PFSK-1 (cell line): ENCODE data around the gene HYKK.

Source experiments
- FOXP2 ChIP-seq: optimal IDR thresholded peaks from 2 replicates; pipeline ENCODE3; 2011; ENCODE audit warnings: borderline replicate concordance, control low read depth, inconsistent platforms; ENCODE audit not compliant: insufficient read depth; ENCODE audit errors: extremely low read length, extremely low read depth
- POLR2AphosphoS5 ChIP-seq: IDR thresholded peaks from 2 replicates; pipeline ENCODE4 v1.6.1; 2012; ENCODE audit warnings: low read depth, mild to moderate bottlenecking, control low read depth, low read length, moderate library complexity
- REST ChIP-seq, 2 experiments: IDR thresholded peaks; 2 replicates each; pipeline versions ENCODE4 v1.6.1 to v1.8.0; 2011 to 2012; ENCODE audit warnings: low read depth in 2 of 2, low read length in 2 of 2, control low read depth in 1 of 2, inconsistent platforms in 1 of 2, mild to moderate bottlenecking in 1 of 2, moderate library complexity in 1 of 2; ENCODE audit not compliant: insufficient read depth in 1 of 2
- SIN3A ChIP-seq: IDR thresholded peaks from 2 replicates; pipeline ENCODE4 v1.6.1; 2012; ENCODE audit warnings: mild to moderate bottlenecking, low read length, moderate library complexity, borderline replicate concordance; ENCODE audit not compliant: insufficient read depth
- TAF1 ChIP-seq: IDR thresholded peaks from 2 replicates; pipeline ENCODE4 v1.6.1; 2012; ENCODE audit warnings: low read length, control low read depth, borderline replicate concordance; ENCODE audit not compliant: insufficient read depth

- TF ChIP-seq SIN3A (no peak), REST (IDR thresholded peaks at IDR 0.05; ENCODE audit: insufficient read depth in 1 of 2, low read depth in 2 of 2, low read length in 2 of 2) (no peak), POLR2AphosphoS5 (no peak), TAF1 (no peak), FOXP2 (no peak)
Observed at GRCh38 chr15:78561490-78561889, 54.1 kb downstream of the HYKK start.
